HG03460 (cell line): ENCODE results near the gene SSH2.
"Not testable (repeated sequence)": the region's sequence is repeated elsewhere in the genome, so short reads cannot be mapped to it uniquely, and the experiment has no call there.

Experiments used
- ATAC-seq: cut with Tn5 transposase; IDR thresholded peaks from one replicate; pipeline ENCODE4 v1.9.1; 2021; ENCODE audit not compliant: unreplicated experiment

The SSH2 gene

GRCh38 chr17:29787995-29788394, 142.0 kb downstream of the SSH2 start:
- ATAC-seq, result no peak

GRCh38 chr17:29782917-29783316, 147.1 kb downstream of the SSH2 start:
- no peak for ATAC-seq

DNA sequence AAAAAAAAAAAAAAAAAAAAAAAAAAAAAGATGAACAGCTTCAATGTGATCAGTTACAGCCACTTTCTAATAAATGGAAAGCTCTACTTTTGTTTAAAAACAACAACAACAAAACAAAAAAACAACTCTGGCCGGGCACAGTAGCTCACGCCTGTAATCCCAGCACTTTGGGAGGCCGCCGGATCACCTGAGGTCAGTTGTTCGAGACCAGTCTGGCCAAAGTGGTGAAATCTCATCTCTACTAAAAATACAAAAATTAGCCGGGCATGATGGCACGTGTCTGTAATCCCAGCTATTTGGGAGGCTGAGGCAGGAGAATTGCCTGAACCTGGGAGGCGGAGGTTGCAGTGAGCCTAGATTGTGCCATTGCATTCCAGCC, 150.2 kb downstream of the SSH2 start:
- ATAC-seq, result not testable (repeated sequence)

GRCh38 chr17:29778956-29779811, 150.8 kb downstream of the SSH2 start:
- no peak for ATAC-seq

DNA sequence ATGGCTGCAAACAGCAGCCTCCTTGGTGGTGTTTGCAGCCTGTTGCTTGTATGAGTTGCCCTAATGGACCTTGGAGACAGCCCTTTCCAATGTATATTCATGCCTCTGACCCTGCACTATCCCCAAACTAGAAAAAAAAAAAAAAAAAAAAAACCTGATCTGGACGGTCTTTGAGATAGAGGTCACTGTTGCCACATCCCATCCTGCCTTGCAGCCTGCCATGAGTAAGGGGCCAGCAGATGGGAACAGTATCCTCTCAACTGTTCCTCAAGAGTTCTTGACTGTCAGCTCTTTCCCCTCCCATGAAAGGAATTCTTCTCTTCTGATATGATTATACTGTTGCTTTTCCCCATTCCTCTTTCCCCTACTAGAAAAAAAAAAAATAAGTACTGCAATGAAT, 152.4 kb downstream of the SSH2 start:
- no peak for ATAC-seq

GRCh38 chr17:29776026-29776425, 154.0 kb downstream of the SSH2 start:
- no peak for ATAC-seq

- ATAC-seq, result no peak
These were observed 157.0 kb downstream of the SSH2 start for GRCh38 chr17:29772981-29773380.

DNA sequence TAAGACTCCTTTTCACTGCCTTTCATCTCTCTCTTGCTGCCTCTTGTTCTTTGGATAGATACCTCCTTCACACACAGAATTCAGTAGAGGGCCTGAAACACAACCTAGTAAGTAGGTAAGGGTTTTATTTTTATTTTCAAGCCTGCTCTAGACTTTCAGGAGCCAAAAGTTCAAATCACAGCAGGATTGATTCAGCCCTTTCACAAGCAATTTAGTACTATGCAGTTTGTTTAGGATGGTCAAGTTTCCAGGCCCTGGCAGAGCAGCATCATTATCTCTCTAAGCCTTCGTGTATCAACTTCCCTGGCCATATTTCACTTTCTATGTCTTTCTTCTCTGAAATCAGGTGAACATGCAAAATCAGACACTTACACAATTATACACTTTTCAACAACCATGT, 158.5 kb downstream of the SSH2 start:
- ATAC-seq, result no peak

- ATAC-seq, result no peak
These were observed 160.8 kb downstream of the SSH2 start for GRCh38 chr17:29769225-29769624.

- ATAC-seq, result no peak
These were observed 163.2 kb downstream of the SSH2 start for GRCh38 chr17:29766796-29767327.

- ATAC-seq, result no peak
These were observed 165.3 kb downstream of the SSH2 start for GRCh38 chr17:29764748-29765147.

DNA sequence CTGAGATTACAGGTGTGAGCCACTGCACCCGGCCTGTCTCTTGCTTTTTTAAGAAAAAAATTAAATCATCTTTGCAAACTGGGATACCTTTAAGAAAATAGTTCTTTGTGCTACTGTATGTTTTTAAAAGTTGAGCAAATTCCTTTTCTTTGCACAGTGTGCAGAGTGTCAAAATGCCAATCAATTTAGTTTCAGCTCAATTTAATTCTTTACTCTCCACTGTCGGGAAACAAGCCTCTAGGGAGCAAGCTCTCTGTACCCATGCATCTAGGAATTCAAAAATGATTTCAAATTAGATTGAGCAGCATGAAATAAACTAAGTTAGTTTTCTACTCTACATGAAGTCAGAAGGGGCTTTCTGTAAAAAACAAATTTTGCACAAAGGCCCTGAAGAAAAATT, 165.8 kb downstream of the SSH2 start:
- ATAC-seq, result no peak

- no peak for ATAC-seq
These were observed 166.8 kb downstream of the SSH2 start for GRCh38 chr17:29763273-29763672.

DNA sequence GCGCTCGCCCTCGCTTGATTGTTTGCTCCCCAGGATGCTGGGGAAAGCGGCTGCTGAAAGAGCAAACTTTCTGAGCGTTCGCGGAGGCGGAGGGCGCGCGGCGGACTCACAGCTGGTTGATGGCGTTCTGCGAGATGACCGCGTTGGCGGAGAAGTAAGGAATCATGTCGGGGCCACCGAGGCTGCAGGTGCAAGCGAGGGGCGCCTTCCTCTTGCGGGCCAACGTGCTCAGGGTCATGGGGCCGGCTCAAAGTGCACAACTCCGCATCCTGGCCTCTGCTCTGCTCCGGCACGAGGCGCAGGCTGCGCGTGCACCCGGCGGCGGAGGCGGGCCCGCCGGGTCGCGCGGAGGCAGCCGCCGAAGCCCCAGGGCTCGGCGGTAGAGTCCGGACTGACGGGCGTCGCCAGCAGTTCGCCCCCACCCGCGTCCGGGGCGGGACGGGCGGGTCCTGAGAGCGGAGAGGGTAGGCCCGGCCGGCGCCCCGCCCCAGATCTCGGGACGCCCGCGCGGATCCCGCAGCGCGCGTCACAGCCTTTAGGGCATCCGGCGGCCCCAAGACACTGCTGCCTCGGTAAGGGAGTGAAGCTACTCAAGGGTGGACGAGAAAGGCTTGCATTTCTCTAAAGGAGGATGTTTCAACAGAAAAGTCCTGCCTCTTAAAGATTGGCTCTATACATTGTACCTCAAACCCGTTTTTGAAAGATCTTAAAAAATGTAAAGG, 168.8 kb downstream of the SSH2 start:
- peak; percentile 74 for ATAC-seq

GRCh38 chr17:29760279-29761039, 169.6 kb downstream of the SSH2 start:
- ATAC-seq, result no peak

DNA sequence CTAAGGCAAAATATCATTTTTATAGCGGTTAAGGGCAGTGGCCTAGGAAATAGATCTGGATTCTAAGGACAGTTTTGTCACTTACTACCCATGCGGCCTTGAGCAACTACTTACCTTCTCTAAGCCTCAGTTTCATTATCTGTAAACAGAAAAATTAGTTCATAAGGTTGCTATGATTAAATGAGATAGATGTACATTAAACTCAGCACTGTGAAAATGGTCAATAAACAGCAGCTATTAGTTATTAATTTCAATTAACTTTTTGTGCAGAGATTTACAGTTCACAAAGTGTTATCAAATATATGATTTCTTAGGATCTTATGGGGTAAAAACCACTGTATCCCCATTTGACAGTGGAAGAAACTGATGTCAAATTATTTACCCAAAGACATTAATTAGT, 171.8 kb downstream of the SSH2 start:
- ATAC-seq, result no peak

- no peak for ATAC-seq
These were observed 172.2 kb downstream of the SSH2 start for GRCh38 chr17:29757788-29758187.

DNA sequence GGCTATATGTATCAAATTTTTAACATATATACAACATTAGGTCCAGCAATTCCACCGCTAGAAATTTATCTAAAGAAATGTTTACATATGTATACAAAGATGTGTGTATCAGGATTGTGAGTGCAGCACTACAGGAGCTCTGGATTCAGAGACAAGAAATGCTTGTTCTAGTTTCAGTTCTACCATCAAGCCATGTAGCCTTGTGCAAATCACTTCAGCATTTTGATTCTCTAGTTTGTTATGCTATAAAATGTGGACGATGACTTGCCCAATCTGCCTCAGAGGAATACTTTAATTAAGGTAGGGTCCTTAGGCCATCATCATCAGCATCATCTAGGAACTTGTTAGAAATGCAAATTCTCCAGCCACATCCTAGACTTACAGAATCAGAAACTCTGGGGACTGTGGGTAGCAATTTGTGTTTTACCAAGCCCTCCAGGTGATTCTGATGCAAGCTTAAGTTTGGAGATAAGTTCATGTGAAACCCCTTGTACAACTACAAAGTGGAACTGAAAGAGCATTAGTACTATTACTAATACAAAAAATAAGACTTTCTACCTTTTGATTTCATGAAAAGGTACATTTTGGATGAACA, 176.1 kb downstream of the SSH2 start:
- peak; percentile 63 for ATAC-seq

DNA sequence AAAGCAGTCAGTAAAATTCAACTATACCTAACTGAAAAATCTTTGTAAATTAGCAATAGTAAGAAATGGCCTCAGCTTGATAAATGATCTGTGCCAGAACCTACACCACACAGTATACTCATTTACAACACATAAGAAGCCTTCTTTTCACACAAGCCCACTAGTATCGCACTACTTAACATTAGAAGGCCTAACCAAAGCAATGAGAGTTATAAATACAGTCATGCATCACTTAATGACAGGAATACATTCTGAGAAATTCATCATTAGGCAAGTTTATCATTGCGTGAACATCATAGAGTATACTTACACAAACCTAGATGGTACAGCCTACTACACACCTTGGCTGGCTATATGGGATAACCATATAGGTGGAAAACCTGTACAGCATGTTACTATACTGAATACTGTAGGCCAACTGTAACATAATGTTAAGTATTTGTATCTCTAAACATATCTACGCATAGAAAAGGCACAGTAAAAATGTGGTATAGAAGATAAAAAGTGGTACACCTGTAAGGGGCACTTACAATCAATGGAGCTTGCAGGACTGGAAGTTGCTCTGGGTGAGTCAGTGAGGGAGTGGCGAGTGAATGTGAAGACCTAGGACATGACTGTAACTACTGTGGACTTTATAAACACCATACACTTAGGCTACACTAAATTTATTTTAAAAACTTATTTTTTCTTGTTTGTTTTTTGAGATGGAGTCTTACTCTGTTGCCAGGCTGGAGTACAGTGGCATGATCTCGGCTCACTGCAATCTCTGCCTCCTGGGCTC, 180.8 kb downstream of the SSH2 start:
- ATAC-seq, result no peak

- ATAC-seq, result no peak
These were observed 181.6 kb downstream of the SSH2 start for GRCh38 chr17:29748400-29748799.
